ENCODE results near the gene OPRD1.

DNA sequence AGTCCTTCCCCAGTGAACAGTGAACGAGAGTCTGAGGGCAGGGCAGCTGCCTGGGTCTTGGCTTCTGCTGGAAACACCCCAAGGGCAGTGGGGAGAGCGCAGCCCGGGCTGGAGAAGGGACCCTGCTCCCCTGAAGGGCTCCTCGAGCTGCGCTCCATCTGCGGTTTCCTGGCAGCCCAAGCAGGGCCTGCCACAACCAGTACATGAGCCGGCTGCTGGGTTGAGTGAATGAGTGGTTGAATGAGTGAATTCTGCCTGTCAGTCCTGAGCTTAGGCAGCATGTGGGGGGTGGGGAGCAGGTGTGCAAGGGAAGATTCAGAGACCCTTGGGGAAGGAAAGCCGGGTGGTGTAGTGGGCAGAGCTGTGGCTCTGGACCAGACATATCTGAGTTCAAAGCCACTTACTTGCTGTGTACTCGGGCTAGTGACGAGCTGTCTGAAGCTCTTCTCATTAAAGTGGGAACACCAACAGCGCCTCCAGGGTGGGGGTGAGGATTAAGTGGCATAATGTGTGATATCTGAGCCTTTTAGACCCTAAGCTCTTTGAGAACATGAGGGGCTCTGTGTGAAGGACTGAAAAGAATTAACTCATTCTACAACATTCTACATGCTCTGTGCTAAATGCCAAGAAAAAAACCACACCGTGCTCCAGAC is 3.7 kb downstream of the OPRD1 start:
- TF ChIP-seq CTCF (IDR thresholded peaks at IDR 0.05) (no peak), POLR2A (IDR thresholded peaks at IDR 0.05) (no peak)

Measured in esophagus squamous epithelium (tissue), 4 donors.